ENCODE data around the gene MYRFL. TPM values are rescaled to one million over a fixed set of nuclear protein-coding genes. Genes with fewer than 3 reads are reported as not detected.

The MYRFL gene
- total RNA-seq, 1 experiment from 2014 or later, result 0.57 TPM

DNA sequence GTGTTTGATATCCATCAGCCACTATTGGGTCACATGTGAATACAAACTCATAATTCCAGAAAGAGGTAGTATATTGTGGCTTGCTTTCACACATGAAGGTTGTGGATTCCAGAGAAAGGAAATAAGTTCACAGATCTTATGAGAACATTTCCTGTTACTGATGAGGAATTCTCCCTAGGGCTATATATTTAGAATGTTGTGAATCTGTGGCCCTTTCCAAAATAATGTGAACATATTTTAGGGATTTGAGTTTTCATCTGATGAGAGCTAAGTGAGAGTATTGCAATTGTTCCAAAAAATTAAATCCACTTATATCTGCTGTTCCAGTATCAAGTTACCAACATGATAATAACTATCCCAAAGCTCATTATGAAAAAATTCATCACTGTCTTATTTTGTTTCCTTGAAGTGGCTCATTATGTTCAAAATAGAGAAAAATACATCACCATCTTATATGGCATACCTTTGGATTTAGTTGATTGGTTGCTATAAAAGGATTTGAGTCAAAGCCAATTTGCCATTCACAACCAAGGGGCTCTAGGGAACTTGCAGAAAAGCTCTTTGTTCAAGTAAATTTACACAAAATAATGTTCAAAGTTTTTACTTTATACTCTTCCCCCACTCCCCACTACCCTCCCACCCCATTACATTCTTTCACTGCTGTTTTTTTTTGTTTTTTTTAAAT, 76.3 kb downstream of the MYRFL start:
- no peaks in the 10 kb centered on the region; the same call in 1 of the 2 replicates for H3K27me3 Mint-ChIP-seq (ENCODE audit: low read depth)
- no peaks in the 10 kb centered on the region for H3K23me2 ChIP-seq (ENCODE audit: insufficient read length, low read depth, low read length, poor library complexity, severe bottlenecking)
- no peak overlapping the region for H3K27ac Mint-ChIP-seq
- no peak overlapping the region for H3K27ac ChIP-seq (ENCODE audit: insufficient read length, low read depth, low read length)
- H3K79me2 ChIP-seq (ENCODE audit: insufficient read depth, low read length), result no peaks in the 10 kb centered on the region
- TF ChIP-seq, protein P1, sequence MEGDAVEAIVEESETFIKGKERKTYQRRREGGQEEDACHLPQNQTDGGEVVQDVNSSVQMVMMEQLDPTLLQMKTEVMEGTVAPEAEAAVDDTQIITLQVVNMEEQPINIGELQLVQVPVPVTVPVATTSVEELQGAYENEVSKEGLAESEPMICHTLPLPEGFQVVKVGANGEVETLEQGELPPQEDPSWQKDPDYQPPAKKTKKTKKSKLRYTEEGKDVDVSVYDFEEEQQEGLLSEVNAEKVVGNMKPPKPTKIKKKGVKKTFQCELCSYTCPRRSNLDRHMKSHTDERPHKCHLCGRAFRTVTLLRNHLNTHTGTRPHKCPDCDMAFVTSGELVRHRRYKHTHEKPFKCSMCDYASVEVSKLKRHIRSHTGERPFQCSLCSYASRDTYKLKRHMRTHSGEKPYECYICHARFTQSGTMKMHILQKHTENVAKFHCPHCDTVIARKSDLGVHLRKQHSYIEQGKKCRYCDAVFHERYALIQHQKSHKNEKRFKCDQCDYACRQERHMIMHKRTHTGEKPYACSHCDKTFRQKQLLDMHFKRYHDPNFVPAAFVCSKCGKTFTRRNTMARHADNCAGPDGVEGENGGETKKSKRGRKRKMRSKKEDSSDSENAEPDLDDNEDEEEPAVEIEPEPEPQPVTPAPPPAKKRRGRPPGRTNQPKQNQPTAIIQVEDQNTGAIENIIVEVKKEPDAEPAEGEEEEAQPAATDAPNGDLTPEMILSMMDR (conservative IDR thresholded peaks at IDR 0.05), result no peak
- no peak overlapping the region for H3K18ac ChIP-seq (ENCODE audit: insufficient read length, low read depth, low read length)
- H3K4me1 Mint-ChIP-seq, result peaks cover 27 to 43% of the 10 kb centered on the region in 2 experiments
- no peak overlapping the region for H3K14ac ChIP-seq (ENCODE audit: insufficient read depth, low read length)
- H4K91ac ChIP-seq (ENCODE audit: insufficient read length, low read depth, low read length), result no peak overlapping the region
- no peak overlapping the region for H3T11ph ChIP-seq (ENCODE audit: low read length)
- no peak overlapping the region for H3K4ac ChIP-seq (ENCODE audit: low read depth, low read length)
- no peak overlapping the region for H4K5ac ChIP-seq (ENCODE audit: insufficient read length, low read depth, low read length)
- H3K4me1 ChIP-seq (ENCODE audit: insufficient read depth, low read length), result peaks cover 11% of the 10 kb centered on the region
- no peak overlapping the region for H3K23ac ChIP-seq (ENCODE audit: insufficient read length, low read depth, low read length)
- no peaks in the 10 kb centered on the region for H3K79me1 ChIP-seq (ENCODE audit: insufficient read depth, low read depth, low read length, poor library complexity, severe bottlenecking)
- no peak overlapping the region for H3K4me3 Mint-ChIP-seq
- DNase-seq, result no peak
- no peaks in the 10 kb centered on the region for H3K27me3 ChIP-seq (ENCODE audit: insufficient read depth, low read length)
- H2AFZ ChIP-seq (ENCODE audit: low read length), result no peak overlapping the region
- no peak overlapping the region for H2BK120ac ChIP-seq (ENCODE audit: low read depth, low read length, poor library complexity, severe bottlenecking)
- no peak overlapping the region for H3K9ac ChIP-seq (ENCODE audit: extremely low read depth, insufficient read length, low read length)
- no peaks in the 10 kb centered on the region for H3K9me3 Mint-ChIP-seq
- H3K36me3 Mint-ChIP-seq (ENCODE audit: insufficient read depth in 1 of 3, low read depth in 3 of 3), result no peaks in the 10 kb centered on the region; a peak in 1 of 7 replicates
- no peaks in the 10 kb centered on the region for H4K20me1 ChIP-seq (ENCODE audit: control insufficient read depth, insufficient read depth, insufficient read length)
- no peak overlapping the region for H2BK20ac ChIP-seq (ENCODE audit: low read depth, low read length, poor library complexity, severe bottlenecking)
- H3K9me3 ChIP-seq (ENCODE audit: control insufficient read depth, low read depth, low read length), result no peaks in the 10 kb centered on the region
- H2BK5ac ChIP-seq (ENCODE audit: insufficient read length, low read length), result no peak overlapping the region
- no peak overlapping the region for H2AK5ac ChIP-seq (ENCODE audit: insufficient read length, low read length)
- no peak overlapping the region for H2BK15ac ChIP-seq (ENCODE audit: low read depth, low read length)
- no peak overlapping the region for H3K4me2 ChIP-seq (ENCODE audit: insufficient read depth, insufficient read length, low read length)
- no peak overlapping the region for H3K56ac ChIP-seq (ENCODE audit: insufficient read length, low read depth, low read length)
- no peak overlapping the region for H2BK12ac ChIP-seq (ENCODE audit: insufficient read length, low read depth, low read length)
- no peak overlapping the region for H4K8ac ChIP-seq (replicated peaks; ENCODE audit: insufficient read length, low read depth, low read length)
